ENCODE data around the gene UPF1. TPM values are rescaled to one million over a fixed set of nuclear protein-coding genes. Genes with fewer than 3 reads are reported as not detected.
A peak's percentile ranks its signal among the peaks of the same experiment; 100 is the strongest.

UPF1 gene
- total and polyA plus RNA-seq, 4 experiments from 2014 or later: 2.6 to 130 (median 74.3) TPM

DNA sequence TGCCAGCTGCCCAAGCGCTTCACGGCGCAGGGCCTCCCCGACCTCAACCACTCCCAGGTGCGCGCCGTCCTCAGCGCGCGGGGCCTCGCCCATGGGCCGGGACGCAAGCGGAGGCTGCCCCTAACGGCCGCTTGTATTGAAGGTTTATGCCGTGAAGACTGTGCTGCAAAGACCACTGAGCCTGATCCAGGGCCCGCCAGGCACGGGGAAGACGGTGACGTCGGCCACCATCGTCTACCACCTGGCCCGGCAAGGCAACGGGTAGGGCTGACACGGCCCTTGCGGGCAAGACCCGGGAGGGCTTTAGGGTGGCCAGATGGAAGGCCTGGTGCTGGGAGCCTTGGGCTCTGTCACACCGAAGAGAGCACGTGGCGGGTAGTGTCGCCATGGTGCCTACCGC is 23.2 kb downstream of the UPF1 start:
- DNase-seq: peak in 1 of 5 donors; percentile 4
- H3K27ac ChIP-seq (ENCODE audit: low read depth, low read length): no peak overlapping the region
- Mint-ChIP-seq H3K27ac (no peak overlapping the region), H3K4me3 (no peak overlapping the region), H3K27me3 (no peaks in the 10 kb centered on the region), H3K4me1 (peaks cover 0 to 4% (median 2%) of the 10 kb centered on the region in 4 donors), H3K36me3 (peaks cover 57 to 79% of the 10 kb centered on the region in 2 donors), H3K9me3 (peaks cover 0 to 2% (median 0%) of the 10 kb centered on the region in 8 donors)
- POLR2A ChIA-PET (ENCODE audit: partially characterized antibody): no interaction called here
- no peaks in the 10 kb centered on the region for H3K9me3 ChIP-seq (ENCODE audit: control insufficient read depth in 1 of 2, low read length in 2 of 2)
- no peak overlapping the region for H3K4me3 ChIP-seq (ENCODE audit: low read length in 2 of 2)
- H3K27me3 ChIP-seq (ENCODE audit: insufficient read depth, low read length): no peaks in the 10 kb centered on the region
- intact Hi-C loops (cut with micrococcal nuclease): no loop called here
- CTCF ChIA-PET (ENCODE audit: partially characterized antibody): interaction anchor here (1.8 kb wide), 1 partner anchor 11 kb away, joined by 6 read pairs; no protein-coding TSS in a partner anchor
- H3K4me1 ChIP-seq (ENCODE audit: insufficient read depth, low read length): no peaks in the 10 kb centered on the region
- H3K36me3 ChIP-seq (ENCODE audit: insufficient read depth, low read length): peaks cover 96% of the 10 kb centered on the region

DNA sequence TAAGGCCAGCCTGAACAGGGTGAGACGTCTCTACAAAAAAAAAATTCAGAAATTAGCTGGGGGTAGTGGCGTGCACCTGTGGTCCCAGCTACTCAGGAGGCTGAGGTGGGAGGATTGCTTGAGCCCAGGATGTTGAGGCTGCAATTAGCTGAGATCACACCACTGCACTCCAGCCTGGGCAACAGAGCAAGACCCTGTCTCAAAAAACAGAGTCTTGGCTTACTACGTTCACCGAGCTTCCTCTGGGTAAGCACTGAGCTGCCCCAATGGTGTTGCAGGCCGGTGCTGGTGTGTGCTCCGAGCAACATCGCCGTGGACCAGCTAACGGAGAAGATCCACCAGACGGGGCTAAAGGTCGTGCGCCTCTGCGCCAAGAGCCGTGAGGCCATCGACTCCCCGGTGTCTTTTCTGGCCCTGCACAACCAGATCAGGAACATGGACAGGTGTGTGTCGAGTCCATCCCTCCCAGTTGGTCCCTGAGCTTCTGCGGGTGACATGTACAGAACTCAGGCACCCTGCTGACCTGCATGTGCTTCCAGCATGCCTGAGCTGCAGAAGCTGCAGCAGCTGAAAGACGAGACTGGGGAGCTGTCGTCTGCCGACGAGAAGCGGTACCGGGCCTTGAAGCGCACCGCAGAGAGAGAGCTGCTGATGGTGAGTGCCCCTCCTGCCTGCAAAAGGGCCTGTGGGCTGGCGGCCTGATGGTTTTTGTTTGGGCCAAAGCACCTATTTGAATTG is 24.1 kb downstream of the UPF1 start:
- no peaks in the 10 kb centered on the region for H3K4me1 ChIP-seq (ENCODE audit: insufficient read depth, low read length)
- peaks cover 0 to 2% (median 0%) of the 10 kb centered on the region in 8 donors for H3K9me3 Mint-ChIP-seq
- H3K4me3 ChIP-seq (ENCODE audit: low read length in 2 of 2): no peak overlapping the region
- H3K27ac Mint-ChIP-seq: peak overlapping the region in 1 of 7 donors; percentile 35
- CTCF ChIA-PET (ENCODE audit: partially characterized antibody): interaction anchor here (0.9 to 2.4 kb wide), 4 partner anchors 8 to 15 kb away, joined by 3 to 12 read pairs (median 4); no protein-coding TSS in a partner anchor
- H3K36me3 Mint-ChIP-seq: peaks cover 53 to 75% of the 10 kb centered on the region in 2 donors
- no peaks in the 10 kb centered on the region for H3K9me3 ChIP-seq (ENCODE audit: control insufficient read depth in 1 of 2, low read length in 2 of 2)
- no peak overlapping the region for H3K27ac ChIP-seq (ENCODE audit: low read depth, low read length)
- DNase-seq: no peak
- H3K36me3 ChIP-seq (ENCODE audit: insufficient read depth, low read length): peaks cover 96% of the 10 kb centered on the region
- no peaks in the 10 kb centered on the region for H3K27me3 ChIP-seq (ENCODE audit: insufficient read depth, low read length)
- intact Hi-C loops (cut with micrococcal nuclease): no loop called here
- no peaks in the 10 kb centered on the region for H3K4me1 Mint-ChIP-seq
- POLR2A ChIA-PET (ENCODE audit: partially characterized antibody): interaction anchor here (1.1 kb wide), 1 partner anchor 24 kb away, joined by 5 read pairs; the partner anchor contains the start of gene UPF1
- H3K27me3 Mint-ChIP-seq: no peaks in the 10 kb centered on the region
- H3K4me3 Mint-ChIP-seq: no peak overlapping the region

DNA sequence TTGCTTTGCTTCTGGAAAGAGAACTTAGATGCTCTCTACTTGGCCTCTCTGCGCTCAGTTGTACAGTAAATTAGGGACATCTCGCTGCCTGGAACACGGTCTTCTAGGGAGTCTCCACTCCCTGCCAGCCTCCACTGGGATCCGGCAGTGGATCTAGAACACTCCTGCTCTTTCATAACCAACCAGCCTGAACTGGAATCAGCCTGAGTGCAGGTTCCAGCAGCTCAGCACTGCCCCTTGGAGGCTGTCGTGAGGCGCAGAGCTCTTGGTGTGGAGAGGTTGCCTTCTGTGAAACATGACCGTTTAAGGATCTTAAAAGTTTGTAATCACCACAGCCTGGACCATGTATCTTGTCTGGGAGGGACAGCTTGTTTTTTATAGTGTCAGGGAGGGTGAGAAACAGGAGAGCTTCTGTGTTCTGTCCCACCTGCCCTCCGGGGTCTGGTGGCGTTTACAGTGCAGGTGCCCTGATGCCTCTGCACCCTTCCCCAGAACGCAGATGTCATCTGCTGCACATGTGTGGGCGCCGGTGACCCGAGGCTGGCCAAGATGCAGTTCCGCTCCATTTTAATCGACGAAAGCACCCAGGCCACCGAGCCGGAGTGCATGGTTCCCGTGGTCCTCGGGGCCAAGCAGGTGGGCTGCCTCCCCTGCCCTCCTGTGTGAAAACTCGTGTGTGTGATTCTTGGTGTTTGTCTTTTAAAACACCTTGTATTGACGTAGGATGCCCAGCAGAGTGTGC is 24.8 kb downstream of the UPF1 start:
- H3K36me3 Mint-ChIP-seq: peaks cover 49 to 75% of the 10 kb centered on the region in 2 donors
- no peak for DNase-seq
- H3K9me3 Mint-ChIP-seq: peaks cover 0 to 2% (median 0%) of the 10 kb centered on the region in 8 donors
- H3K4me1 Mint-ChIP-seq: no peaks in the 10 kb centered on the region
- H3K27ac Mint-ChIP-seq: no peak overlapping the region
- H3K27me3 ChIP-seq (ENCODE audit: insufficient read depth, low read length): no peaks in the 10 kb centered on the region
- H3K27me3 Mint-ChIP-seq: no peaks in the 10 kb centered on the region
- no peak overlapping the region for H3K4me3 ChIP-seq (ENCODE audit: low read length in 2 of 2)
- no peak overlapping the region for H3K4me3 Mint-ChIP-seq
- no peaks in the 10 kb centered on the region for H3K9me3 ChIP-seq (ENCODE audit: control insufficient read depth in 1 of 2, low read length in 2 of 2)
- ChIA-PET POLR2A (ENCODE audit: partially characterized antibody) (interaction anchor here (1.1 kb wide), 1 partner anchor 25 kb away, joined by 5 read pairs; the partner anchor contains the start of gene UPF1), CTCF (ENCODE audit: partially characterized antibody) (interaction anchor here (0.9 to 2.4 kb wide), 3 partner anchors 9 to 16 kb away, joined by 3 to 12 read pairs (median 3); no protein-coding TSS in a partner anchor)
- intact Hi-C loops (cut with micrococcal nuclease): no loop called here
- H3K36me3 ChIP-seq (ENCODE audit: insufficient read depth, low read length): peaks cover 96% of the 10 kb centered on the region
- no peaks in the 10 kb centered on the region for H3K4me1 ChIP-seq (ENCODE audit: insufficient read depth, low read length)
- H3K27ac ChIP-seq (ENCODE audit: low read depth, low read length): no peak overlapping the region

DNA sequence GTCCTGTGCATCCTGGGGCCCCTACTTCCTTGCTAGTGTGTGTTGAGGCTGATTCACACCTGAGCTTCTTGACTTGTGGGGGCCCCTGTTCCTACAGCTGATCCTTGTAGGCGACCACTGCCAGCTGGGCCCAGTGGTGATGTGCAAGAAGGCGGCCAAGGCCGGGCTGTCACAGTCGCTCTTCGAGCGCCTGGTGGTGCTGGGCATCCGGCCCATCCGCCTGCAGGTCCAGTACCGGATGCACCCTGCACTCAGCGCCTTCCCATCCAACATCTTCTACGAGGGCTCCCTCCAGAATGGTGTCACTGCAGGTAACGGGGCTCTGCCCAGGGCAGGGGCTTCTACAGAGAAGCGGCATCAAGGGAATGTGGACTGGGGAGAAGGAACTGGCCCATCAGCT is 25.5 kb downstream of the UPF1 start:
- H3K27me3 Mint-ChIP-seq: no peaks in the 10 kb centered on the region
- intact Hi-C loops (cut with micrococcal nuclease): no loop called here
- Histone ChIP-seq H3K9me3 (ENCODE audit: control insufficient read depth in 1 of 2, low read length in 2 of 2) (no peaks in the 10 kb centered on the region), H3K4me3 (ENCODE audit: low read length in 2 of 2) (no peak overlapping the region), H3K27me3 (ENCODE audit: insufficient read depth, low read length) (no peaks in the 10 kb centered on the region), H3K27ac (ENCODE audit: low read depth, low read length) (no peak overlapping the region), H3K36me3 (ENCODE audit: insufficient read depth, low read length) (peaks cover 96% of the 10 kb centered on the region), H3K4me1 (ENCODE audit: insufficient read depth, low read length) (no peaks in the 10 kb centered on the region)
- CTCF ChIA-PET (ENCODE audit: partially characterized antibody): interaction anchor here (2.4 kb wide), 1 partner anchor 10 kb away, joined by 12 read pairs; no protein-coding TSS in a partner anchor
- H3K27ac Mint-ChIP-seq: no peak overlapping the region
- H3K36me3 Mint-ChIP-seq: peaks cover 52 to 76% of the 10 kb centered on the region in 2 donors
- no peaks in the 10 kb centered on the region for H3K4me1 Mint-ChIP-seq
- H3K9me3 Mint-ChIP-seq: peaks cover 0 to 2% (median 0%) of the 10 kb centered on the region in 8 donors
- peak in 1 of 5 donors; percentile 2 for DNase-seq
- H3K4me3 Mint-ChIP-seq: no peak overlapping the region
- POLR2A ChIA-PET (ENCODE audit: partially characterized antibody): no interaction called here

DNA sequence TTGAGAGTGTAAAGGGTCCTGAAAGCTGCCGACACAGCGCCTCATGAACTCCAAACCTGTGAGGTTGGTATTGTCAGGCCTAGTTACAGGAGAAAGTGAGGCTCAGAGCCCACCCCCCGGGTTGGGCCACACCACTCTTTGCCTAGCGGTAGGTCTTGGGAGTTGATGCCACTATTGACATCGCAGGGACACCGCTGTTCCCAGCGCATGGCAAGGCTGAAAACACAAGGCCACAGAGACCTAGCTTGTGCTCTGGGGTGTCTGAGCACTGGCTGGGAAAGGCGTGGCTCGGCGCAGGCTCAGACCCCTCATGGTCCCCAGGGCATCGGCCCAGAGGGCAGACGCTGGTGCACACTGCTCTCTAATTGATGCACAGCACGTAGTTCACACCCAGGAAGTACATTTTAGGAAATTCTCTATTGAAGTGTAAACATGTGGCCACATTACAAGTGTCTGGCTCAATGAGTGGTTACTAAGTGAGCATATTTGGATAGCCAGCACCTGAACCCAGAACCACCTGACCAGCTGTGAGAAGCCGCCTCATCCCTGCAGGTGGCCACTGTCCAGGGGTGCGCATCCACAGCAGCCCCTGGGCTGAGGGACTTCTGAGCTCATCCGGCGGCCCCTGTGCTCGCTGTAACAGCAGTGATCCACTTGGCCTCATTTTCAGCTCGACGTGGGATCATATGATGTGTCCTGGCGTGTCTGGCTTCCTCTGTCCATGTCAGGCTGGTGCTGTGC is 27.3 kb downstream of the UPF1 start:
- Histone ChIP-seq H3K4me3 (ENCODE audit: low read length in 2 of 2) (no peak overlapping the region), H3K4me1 (ENCODE audit: insufficient read depth, low read length) (no peaks in the 10 kb centered on the region), H3K27me3 (ENCODE audit: insufficient read depth, low read length) (no peaks in the 10 kb centered on the region), H3K36me3 (ENCODE audit: insufficient read depth, low read length) (peaks cover 96% of the 10 kb centered on the region), H3K9me3 (ENCODE audit: control insufficient read depth in 1 of 2, low read length in 2 of 2) (no peaks in the 10 kb centered on the region), H3K27ac (ENCODE audit: low read depth, low read length) (no peak overlapping the region)
- peaks cover 41 to 72% of the 10 kb centered on the region in 2 donors for H3K36me3 Mint-ChIP-seq
- H3K4me1 Mint-ChIP-seq: no peaks in the 10 kb centered on the region
- H3K27ac Mint-ChIP-seq: no peak overlapping the region
- H3K4me3 Mint-ChIP-seq: no peak overlapping the region
- DNase-seq: no peak
- intact Hi-C loops (cut with micrococcal nuclease): no loop called here
- H3K9me3 Mint-ChIP-seq: peaks cover 0 to 2% (median 0%) of the 10 kb centered on the region in 8 donors
- CTCF ChIA-PET (ENCODE audit: partially characterized antibody): interaction anchor here (0.7 to 2.1 kb wide), 5 partner anchors 8 to 270 kb away, joined by 3 to 11 read pairs (median 4); partner anchors contain the start of gene REX1BD
- no peaks in the 10 kb centered on the region for H3K27me3 Mint-ChIP-seq
- POLR2A ChIA-PET (ENCODE audit: partially characterized antibody): interaction anchor here (0.8 kb wide), 1 partner anchor 15 kb away, joined by 3 read pairs; no protein-coding TSS in a partner anchor

DNA sequence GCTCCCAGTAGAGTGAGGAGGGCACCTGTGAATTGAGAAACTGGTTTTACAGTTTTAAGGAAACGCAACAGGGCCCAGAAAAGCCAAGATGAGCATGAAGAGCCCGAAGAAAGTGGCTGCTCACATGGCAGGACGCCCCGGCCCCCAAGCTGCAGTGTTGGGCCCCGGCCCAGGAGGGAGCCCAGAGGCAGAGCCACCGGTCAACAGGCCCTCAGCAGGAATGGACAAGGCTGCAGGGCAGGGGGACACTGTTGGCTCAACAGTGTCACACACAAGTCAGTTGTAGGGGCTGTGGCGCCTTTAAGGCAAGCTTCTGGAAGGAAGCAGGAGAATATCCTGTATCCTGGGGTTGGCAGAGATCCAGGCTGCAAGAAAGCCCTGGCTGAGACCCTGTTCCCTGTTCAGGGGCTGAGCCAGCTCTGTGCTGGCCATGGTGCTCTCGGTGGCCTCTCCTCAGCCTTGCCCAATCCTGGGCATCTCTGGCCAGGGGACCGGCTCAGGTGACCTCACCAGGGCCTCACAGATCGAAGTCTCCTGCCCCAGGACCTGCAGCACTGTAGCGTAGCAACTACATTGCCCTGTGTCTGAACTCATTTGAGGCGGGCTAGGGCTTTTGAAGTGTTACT is 28.0 kb downstream of the UPF1 start:
- H3K27ac Mint-ChIP-seq: peak overlapping the region in 1 of 7 donors; percentile 12
- H3K4me3 Mint-ChIP-seq: no peak overlapping the region
- intact Hi-C loops (cut with micrococcal nuclease): loop anchor here (10.0 kb wide), 1 partner anchor 55 kb away; the partner anchor contains the start of genes COPE and DDX49
- Histone ChIP-seq H3K4me3 (ENCODE audit: low read length in 2 of 2) (no peak overlapping the region), H3K36me3 (ENCODE audit: insufficient read depth, low read length) (peaks cover 92% of the 10 kb centered on the region), H3K9me3 (ENCODE audit: control insufficient read depth in 1 of 2, low read length in 2 of 2) (no peaks in the 10 kb centered on the region), H3K4me1 (ENCODE audit: insufficient read depth, low read length) (no peaks in the 10 kb centered on the region), H3K27me3 (ENCODE audit: insufficient read depth, low read length) (no peaks in the 10 kb centered on the region), H3K27ac (ENCODE audit: low read depth, low read length) (no peak overlapping the region)
- ChIA-PET CTCF (ENCODE audit: partially characterized antibody) (interaction anchor here (0.7 to 2.1 kb wide), 3 partner anchors 9 to 271 kb away, joined by 4 to 11 read pairs (median 6); partner anchors contain the start of gene REX1BD), POLR2A (ENCODE audit: partially characterized antibody) (no interaction called here)
- peaks cover 37 to 69% of the 10 kb centered on the region in 2 donors for H3K36me3 Mint-ChIP-seq
- H3K4me1 Mint-ChIP-seq: no peaks in the 10 kb centered on the region
- no peaks in the 10 kb centered on the region for H3K27me3 Mint-ChIP-seq
- peaks cover 0 to 2% (median 0%) of the 10 kb centered on the region in 8 donors for H3K9me3 Mint-ChIP-seq
- no peak for DNase-seq

Measured in CD4-positive, alpha-beta memory T cell (primary cell).